HG03135 (cell line): ENCODE results near the gene RPUSD4.
A peak's percentile ranks its signal among the peaks of the same experiment; 100 is the strongest.
"Not testable (repeated sequence)": the region's sequence is repeated elsewhere in the genome, so short reads cannot be mapped to it uniquely, and the experiment has no call there.

ENCODE experiments used
- ATAC-seq: cut with Tn5 transposase; IDR thresholded peaks from one replicate; pipeline ENCODE4 v1.9.1; 2021; ENCODE audit warnings: mild to moderate bottlenecking, moderate library complexity; ENCODE audit not compliant: unreplicated experiment

The RPUSD4 gene

GRCh38 chr11:126211236-126212088 is at the start of gene RPUSD4, which contains the start of gene FAM118B:
Gene RPUSD4 (minus strand): TSS chr11:126211650. CDS start chr11:126211638, 12 bp downstream.
Gene FAM118B (plus strand): TSS chr11:126211782. CDS start chr11:126235002, 23,220 bp downstream.
- peak; percentile 95 for ATAC-seq

GRCh38 chr11:126257764-126258163 is 46.3 kb upstream of the RPUSD4 start:
- no peak for ATAC-seq

GRCh38 chr11:126257144-126257543 is 45.7 kb upstream of the RPUSD4 start:
- ATAC-seq = no peak

GRCh38 chr11:126256216-126256615 is 44.8 kb upstream of the RPUSD4 start:
- no peak for ATAC-seq

GRCh38 chr11:126255507-126255906 is 44.1 kb upstream of the RPUSD4 start:
- ATAC-seq = not testable (repeated sequence)

- ATAC-seq = no peak
These were observed 43.4 kb upstream of the RPUSD4 start for GRCh38 chr11:126254819-126255218.

- ATAC-seq = no peak
These were observed 41.8 kb upstream of the RPUSD4 start for GRCh38 chr11:126253265-126253664.

GRCh38 chr11:126246636-126247035 is 35.2 kb upstream of the RPUSD4 start:
- ATAC-seq = no peak

GRCh38 chr11:126233391-126233790 is 21.9 kb upstream of the RPUSD4 start:
- ATAC-seq = no peak

- no peak for ATAC-seq
These were observed 21.2 kb upstream of the RPUSD4 start for GRCh38 chr11:126232683-126233082.

GRCh38 chr11:126231725-126232459 is 20.4 kb upstream of the RPUSD4 start:
- no peak for ATAC-seq

GRCh38 chr11:126229858-126230540 is 18.5 kb upstream of the RPUSD4 start:
- no peak for ATAC-seq

- no peak for ATAC-seq
These were observed 15.1 kb upstream of the RPUSD4 start for GRCh38 chr11:126226334-126227084.

- no peak for ATAC-seq
These were observed 13.8 kb upstream of the RPUSD4 start for GRCh38 chr11:126225295-126225665.

GRCh38 chr11:126224647-126225294 is 13.3 kb upstream of the RPUSD4 start:
- no peak for ATAC-seq

GRCh38 chr11:126219547-126219946 is 8.1 kb upstream of the RPUSD4 start:
- no peak for ATAC-seq

- ATAC-seq = no peak
These were observed 6.0 kb upstream of the RPUSD4 start for GRCh38 chr11:126217491-126217890.

- ATAC-seq = no peak
These were observed 5.3 kb upstream of the RPUSD4 start for GRCh38 chr11:126216526-126217305.

- ATAC-seq = no peak
These were observed 3.4 kb upstream of the RPUSD4 start for GRCh38 chr11:126214841-126215240.
